Hypothalamus (tissue), 51 donors: Measurements from ENCODE around the gene TNFRSF14.

ENCODE experiments used
- DNase-seq, 51 donors: peaks; one replicate each; lab custom pipeline; 2025; lab: John Stamatoyannopoulos, UW

TNFRSF14 gene

DNA sequence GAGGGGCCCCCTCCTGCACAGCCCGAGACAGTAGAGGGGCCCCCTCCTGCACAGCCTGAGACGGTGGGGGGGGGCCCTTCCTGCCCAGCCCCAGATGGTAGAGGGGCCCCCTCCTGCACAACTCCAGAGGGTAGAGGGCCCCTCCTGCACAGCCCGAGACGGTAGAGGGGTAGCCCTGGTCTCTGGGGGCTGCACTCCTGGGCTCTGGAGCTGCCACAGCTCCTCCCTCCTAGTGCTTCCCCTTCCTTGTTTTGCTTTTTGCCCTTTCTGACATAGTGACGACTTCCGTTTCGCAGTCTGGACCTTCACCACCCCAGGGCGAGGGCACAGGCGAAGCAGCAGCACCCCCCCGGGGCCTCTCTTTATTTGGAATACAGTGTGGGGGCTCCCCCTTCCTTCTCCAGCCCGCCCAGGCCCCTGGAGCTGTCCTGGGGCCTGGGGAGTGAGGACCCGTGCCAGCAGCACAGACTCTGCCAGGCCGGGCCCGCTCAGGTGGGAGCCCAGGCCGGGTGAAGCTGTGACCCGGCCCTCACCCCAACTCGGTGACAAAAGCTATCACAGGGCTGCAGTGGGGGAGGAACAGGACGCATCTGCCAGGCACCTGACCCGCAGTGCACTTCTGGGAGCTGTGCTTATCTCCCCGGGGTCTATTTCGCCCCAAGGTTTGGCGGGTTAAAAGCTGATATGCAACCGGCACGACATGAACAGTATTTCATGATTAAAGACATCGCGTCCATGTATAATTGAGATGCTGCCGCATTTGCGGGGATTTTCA is 29.3 kb downstream of the TNFRSF14 start:
- DNase-seq, result peak in 31 of 51 donors; percentile 13 to 73 (median 45)

DNA sequence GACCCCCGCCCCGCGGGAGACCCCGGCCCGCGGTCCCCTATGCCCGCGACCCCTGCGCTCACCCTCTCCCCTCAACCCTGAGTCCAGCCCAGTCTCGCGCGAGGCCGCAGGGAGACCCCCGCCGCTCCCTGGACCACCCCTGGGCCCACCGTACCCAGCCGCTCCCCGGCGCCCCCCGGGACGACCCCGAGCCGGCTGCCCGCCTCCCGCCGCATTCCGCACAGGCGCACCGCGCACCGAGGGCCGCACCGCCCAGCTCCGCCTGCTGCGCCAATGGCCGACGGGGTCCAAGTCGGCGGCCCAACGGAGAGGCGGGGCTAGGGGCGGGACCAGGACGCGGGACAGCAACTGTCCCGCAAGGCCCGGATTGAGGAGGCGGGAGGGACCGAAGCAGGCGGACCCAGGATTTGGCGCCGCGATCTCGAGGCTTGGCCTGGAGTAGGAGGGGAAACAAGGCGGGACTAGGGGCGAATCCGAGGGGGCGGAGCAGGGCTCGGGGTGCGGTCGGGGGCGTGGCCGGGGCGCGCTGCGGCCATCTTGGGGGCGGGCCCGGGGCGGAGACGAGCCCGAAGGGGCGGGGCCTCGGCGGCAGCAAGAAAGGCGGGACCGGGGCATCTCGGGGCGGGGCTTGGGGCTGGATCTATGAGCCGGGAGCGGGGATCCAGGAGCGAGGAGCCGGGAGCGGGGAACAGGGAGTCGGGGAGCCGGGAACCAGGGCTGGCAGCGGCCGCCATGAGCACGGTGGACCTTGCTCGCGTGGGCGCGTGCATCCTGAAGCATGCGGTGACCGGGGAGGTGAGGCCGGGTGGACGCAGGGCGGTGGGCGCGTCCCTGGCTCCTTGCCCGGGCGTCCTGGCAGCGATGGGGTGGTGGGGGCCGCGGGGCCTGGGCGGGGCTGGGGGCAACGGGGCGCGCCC is 30.2 kb downstream of the TNFRSF14 start, which contains the start of gene PRXL2B:
PRXL2B (plus strand) TSS at position 624 of the 917 bp plus-strand sequence; CDS start at position 733, 109 bp downstream.
- peak; percentile 91 to 100 (median 98) for DNase-seq

DNA sequence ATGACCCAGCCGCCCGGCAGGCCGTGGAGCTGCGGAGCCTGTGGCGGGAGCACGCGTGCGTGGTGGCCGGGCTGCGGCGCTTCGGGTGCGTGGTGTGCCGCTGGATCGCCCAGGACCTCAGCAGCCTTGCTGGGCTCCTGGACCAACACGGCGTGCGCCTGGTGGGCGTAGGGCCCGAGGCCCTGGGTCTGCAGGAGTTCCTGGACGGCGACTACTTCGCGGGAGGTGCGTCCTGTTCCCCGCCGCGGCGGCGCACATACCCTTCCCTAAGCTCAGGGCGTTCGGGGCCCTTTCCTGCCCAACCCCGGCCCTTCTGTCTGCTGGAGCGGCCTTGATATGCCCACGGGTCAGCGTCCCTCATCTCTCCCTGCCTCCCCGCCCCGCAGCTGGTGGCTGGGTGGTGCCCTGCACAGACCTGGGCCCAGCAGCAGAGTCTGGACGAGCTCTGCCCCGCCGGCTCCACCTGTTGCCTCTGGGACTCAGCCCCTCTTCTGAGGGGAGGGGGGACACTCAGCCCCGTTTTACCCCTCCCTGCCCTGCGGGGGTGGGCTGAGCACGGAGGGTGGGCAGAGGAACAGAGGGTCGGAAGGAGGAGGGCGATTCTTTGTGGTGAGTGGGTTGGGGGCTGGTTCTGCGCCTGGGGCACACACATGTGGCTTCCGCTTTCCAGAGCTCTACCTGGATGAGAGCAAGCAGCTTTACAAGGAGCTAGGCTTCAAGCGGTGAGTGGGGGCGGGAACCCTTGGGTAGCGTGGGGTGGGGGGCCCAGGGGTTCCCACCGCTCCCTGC is 31.1 kb downstream of the TNFRSF14 start:
- peak in 2 of 51 donors; percentile 40 to 55 for DNase-seq

DNA sequence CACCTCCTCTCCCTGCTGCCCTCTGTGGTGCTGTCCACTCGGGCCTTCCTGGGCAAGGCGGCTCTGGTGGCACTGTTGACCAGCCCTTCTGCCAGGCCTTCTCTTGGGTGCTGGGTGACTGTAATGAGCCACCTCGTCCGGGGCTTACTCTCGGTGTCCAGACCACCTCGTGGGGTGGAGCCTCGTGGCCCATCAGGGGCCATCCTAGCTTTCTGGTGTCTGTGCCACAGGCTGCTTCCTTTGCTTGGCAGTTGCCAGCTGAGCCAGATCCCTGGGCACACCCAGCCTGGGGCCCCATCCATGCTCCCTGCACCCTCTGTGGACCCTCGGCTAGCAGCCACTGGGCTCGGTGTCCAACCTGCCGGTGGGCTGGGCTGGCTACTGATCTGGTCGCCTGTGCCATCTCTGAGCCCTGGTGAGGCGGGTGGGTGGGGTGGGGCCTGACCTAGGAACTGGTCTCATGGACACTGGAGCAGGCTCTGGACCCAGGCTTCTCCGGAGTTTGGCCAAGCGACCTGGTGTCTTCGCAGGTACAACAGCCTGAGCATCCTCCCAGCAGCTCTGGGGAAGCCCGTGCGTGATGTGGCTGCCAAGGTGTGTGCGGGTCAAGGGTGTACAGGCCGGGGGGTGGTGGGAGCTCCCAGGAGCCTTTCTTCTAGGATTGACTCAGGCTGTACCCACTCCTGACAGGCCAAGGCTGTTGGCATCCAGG is 31.8 kb downstream of the TNFRSF14 start:
- DNase-seq, result no peak

DNA sequence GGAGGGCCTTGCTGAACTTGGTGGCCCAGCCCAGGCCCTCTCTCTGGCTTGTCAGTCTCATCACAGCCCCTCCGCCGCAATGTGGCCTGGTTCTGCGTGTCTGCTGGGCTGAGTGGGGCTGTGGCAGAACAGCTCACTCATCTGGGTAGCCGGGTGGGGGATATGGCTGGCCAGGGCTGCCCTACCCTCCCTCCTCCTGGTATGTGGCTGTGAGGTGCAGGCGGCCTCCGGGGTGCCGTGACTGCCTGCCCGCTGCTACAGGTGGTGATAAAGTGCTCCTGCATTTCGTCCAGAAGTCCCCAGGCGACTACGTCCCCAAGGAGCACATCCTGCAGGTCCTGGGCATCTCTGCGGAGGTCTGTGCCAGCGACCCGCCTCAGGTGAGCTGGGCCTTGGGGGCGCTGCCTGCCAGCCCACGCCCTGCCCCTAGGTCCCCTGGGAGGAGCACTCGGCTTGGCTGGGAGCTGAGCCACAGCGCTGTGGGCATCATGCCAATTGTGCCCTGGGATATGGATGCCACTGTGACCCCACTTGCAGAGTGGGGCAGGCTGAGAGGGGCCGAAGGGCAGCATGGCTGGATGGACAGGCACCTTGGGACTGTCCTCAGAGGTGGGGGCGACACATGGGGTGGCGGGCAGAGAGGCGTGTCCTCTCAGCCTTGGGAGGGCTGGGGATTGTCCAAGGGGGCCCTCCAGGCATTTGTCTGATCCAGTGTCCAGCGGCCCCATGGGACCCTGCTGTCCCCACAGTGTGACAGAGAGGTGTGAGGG is 32.7 kb downstream of the TNFRSF14 start:
- no peak for DNase-seq

- no peak for DNase-seq
Observed at GRCh38 chr1:2589431-2590232, 33.5 kb downstream of the TNFRSF14 start.

GRCh38 chr1:2590233-2591141 is 34.3 kb downstream of the TNFRSF14 start:
- no peak for DNase-seq

DNA sequence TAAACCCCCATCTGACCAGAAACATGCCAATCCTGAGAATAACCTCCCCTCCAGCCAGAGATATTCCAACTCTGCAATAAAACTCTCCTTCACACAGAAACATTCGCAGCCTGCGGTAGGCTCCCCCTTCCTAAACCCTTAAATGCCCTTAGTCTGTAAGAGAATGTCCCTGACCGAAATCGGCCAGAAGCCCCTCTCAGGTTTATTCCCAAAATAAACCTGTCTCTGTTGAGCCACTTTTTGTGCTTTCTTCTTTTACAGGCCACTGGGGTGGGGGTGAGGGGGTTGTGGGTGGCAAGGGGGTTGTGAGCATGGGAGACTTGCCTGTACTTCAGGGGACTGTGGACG is 35.0 kb downstream of the TNFRSF14 start:
- DNase-seq, result no peak

GRCh38 chr1:2591581-2592261 is 35.5 kb downstream of the TNFRSF14 start:
- no peak for DNase-seq

GRCh38 chr1:2592672-2593071 is 36.5 kb downstream of the TNFRSF14 start:
- no peak for DNase-seq

- DNase-seq, result no peak
Observed at GRCh38 chr1:2593251-2593878, 37.2 kb downstream of the TNFRSF14 start.

- DNase-seq, result peak in 2 of 51 donors; percentile 8 to 14
Observed at GRCh38 chr1:2594001-2594640, 38.0 kb downstream of the TNFRSF14 start.

DNA sequence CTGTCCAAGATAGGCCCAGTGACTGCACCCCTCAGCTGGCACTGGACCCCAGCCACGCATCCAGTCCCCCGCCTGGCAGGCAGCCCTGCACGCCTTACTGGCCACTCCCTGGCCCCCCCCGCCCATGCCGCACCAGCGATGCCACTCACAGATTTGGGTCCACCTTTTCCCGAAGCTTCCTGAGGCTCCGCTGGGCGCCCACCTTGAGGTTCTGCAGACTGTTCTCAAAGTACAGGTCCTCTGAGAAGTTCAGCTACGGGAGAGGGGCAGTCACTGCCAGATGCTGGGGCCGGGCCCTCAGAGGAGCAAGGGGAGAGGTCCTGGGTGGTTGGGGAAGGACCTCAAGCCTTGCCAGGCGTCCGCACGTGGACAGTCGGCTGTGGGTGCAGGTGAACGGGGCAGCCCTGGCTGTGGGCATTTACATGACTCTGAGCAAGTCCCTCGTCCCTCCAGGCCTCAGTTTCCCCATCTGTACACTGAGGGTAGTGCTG is 38.5 kb downstream of the TNFRSF14 start:
- no peak for DNase-seq

GRCh38 chr1:2595261-2595811 is 39.2 kb downstream of the TNFRSF14 start:
- DNase-seq, result no peak

GRCh38 chr1:2595812-2596529 is 39.8 kb downstream of the TNFRSF14 start:
- no peak for DNase-seq
